GM15510 (cell line): ENCODE data around the gene TLE3.

Experiments used
- POLR2A ChIP-seq: IDR thresholded peaks from 3 replicates; pipeline ENCODE4 v1.6.1; 2011; ENCODE audit warnings: borderline replicate concordance; ENCODE audit not compliant: insufficient read length; ENCODE audit errors: extremely low read depth

Gene TLE3

DNA sequence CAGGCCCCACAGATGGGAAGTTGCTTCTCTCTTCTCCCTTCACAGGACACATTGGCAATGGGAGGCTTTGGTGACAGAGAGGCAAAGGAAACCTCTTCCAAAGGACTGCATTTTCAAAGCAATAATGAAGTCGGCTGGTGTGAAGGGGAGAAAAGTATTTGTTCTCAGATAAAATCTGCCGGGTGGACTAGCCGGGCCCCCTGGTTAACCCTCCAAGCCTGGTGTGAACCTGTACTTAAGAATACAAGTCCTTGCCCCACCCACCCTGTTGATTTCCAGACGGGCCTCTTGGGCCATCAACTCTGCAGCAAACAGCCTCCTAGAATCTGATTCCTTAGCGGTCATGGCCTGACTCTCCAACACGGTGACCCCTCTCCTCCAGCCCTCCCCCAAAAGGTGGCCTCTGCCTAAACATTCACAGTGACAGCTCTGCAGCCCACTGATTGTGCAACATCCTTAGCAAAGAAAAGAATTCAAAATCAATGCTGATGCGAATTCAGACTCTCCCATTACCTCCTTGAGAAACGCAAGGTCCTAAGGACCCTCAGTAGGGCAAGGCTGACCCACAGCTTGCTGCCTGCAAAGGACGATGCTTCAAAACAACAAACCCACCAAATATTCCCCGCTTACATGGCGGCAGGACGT, 9.9 kb downstream of the TLE3 start:
- no peak for TF ChIP-seq POLR2A

DNA sequence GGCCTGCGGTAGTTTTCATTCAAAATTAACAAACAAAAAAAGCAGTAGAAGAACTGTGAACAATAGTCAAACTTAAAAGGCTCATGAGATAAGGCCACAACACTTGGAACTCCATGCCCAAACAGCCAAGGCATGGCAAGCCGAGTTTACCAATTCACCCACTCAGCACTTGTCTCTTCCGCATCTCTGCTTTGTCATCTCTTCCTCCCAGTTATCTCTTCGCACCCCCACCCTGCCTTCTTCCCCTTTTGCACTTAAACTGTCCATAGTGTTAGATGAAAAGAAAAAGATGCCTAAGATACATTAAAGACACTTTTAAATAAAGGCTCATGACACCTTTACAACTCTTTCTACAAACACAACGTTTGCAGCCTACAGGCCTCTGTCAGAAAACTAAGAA, 11.1 kb downstream of the TLE3 start:
- TF ChIP-seq POLR2A = no peak

DNA sequence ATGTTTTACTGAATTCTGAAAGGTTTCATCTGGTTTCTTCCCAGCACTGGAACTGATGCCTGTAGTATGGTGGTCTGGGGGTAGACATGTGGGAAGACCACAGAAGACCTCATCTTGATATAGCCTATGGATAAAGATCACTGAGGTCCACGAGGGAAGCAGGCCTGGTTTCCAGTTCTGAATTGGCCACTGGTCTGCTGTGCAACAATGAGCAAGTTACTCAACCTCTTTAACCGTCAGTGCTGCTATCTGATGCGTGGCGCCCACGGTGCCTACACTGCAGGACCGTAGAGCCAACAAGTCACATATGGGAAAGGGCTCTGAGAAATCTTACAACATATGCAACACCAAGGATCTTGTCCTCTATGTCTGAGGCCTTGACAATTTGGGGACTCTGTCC, 13.3 kb downstream of the TLE3 start:
- TF ChIP-seq POLR2A = no peak

DNA sequence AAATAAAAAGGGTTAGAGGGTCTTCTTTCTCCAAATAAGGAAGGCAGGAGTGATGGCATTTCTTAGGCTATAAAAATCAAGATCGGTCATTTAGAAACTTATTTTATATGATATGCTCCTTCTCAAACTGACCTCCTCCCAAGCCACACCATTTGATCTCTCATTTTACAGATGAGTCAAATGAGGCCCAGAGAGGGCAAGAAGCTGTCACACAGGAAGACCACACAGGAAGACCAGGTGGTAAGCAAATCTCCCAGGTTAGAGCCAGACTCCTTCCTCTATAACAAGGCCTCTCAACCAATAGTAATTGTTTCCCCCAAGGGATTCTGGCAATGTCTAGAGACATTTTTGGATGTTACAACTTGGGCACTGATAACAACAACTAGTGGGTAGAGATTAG, 13.8 kb downstream of the TLE3 start:
- no peak for TF ChIP-seq POLR2A

DNA sequence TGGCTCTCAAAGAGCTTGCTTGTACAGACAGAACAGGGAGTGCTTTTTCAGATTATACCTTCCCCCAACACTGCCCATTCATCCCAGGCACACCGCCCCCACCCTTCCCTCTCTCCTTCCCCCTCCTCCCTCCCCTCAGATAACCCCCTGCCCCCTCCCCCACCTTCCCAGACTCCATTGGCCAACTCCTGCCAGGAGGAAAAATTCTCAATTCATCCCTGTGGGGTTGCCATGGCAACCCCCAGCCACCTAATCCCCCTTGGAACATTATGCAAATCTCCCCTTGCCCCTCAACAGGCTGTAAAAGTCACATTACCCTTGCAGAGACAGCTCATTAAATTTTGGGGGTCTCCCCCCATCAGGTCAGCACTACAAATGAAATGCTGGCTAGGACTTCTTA, 14.3 kb downstream of the TLE3 start:
- TF ChIP-seq POLR2A = no peak

DNA sequence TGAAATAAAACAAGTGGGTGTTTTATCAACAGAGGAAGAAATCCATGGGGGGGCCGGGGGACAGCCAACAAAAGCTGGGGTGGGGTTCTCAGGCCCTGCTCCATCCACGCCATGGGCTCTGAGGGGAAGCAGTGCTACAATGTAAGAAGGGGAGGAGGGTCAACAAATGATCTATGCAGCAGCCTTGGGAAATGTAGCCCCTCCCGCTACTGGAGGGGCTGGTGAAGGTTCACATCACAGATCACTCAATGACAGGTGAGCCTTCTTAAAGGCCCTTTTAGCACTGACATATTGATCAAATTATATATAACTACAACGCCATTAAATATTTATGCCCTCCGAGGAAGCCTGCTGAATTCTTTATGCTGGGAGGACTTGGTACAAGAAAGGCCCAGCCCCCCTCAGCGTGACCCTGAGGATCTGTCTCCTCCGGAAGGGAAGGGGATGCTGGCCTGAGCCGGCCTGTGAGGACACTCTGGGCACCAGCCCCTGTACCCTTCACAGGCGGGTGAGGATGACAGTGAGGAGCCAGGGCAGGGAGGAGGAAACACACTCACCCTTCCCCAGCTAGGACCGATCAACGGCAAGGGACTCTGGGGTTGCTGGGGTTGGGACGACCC, 15.3 kb downstream of the TLE3 start:
- TF ChIP-seq POLR2A = no peak

DNA sequence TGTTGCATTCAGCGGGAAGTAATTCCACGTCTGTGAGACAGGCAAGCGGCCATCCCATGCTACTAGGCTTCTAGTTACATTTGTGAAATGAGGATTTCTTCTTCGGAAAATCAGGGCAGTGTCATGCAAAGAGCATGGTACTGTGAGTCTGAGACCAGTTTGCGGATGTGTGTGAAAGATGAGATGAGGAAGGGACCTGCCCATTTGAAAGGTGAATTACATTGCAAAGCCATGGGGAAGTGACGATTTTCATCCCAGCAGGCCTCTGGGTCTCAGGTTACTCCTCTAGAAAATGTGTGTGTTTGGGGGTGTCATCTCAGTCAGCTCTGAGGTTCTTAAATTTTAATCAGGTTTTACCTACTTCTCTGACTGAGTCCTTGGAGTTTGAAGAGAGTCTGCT, 16.1 kb downstream of the TLE3 start:
- TF ChIP-seq POLR2A = no peak

DNA sequence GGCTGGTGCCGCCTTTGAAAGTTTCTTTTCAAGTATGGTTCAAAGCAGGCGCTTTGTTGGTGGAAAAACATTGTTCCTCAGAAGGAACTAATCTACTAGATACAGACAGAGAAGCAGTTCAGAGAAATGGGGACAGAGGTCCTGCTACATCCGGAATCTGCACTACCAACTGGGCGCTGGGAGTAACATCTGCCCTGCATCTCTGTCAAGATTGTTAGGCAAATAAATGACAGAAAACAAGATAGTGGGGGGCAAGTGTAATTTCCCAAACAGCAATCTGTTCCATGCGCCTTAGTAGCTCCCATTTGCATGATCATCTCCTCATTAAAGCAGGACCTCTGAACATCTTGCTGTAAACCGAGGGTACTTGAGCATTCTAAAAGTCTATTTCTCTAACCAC, 17.4 kb downstream of the TLE3 start:
- no peak for TF ChIP-seq POLR2A

DNA sequence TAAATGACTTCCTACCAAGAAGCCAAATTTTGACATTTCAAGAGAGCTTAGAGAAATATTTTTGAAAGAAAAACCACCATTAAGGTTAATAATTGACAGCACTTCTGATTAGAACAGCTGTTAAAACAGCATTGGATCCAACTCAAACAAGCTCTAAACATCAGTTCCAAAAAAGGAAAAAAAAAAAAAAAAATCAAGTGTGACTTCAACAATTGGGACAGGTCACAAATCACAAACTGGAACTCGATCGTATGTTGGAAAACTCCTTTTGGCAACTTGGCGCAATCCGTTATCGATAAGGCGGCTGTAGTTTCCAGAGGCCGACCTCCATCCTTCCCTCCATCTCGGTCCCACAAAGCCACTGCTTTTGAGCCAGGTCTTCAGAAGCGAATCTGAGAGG, 17.8 kb downstream of the TLE3 start:
- no peak for TF ChIP-seq POLR2A

DNA sequence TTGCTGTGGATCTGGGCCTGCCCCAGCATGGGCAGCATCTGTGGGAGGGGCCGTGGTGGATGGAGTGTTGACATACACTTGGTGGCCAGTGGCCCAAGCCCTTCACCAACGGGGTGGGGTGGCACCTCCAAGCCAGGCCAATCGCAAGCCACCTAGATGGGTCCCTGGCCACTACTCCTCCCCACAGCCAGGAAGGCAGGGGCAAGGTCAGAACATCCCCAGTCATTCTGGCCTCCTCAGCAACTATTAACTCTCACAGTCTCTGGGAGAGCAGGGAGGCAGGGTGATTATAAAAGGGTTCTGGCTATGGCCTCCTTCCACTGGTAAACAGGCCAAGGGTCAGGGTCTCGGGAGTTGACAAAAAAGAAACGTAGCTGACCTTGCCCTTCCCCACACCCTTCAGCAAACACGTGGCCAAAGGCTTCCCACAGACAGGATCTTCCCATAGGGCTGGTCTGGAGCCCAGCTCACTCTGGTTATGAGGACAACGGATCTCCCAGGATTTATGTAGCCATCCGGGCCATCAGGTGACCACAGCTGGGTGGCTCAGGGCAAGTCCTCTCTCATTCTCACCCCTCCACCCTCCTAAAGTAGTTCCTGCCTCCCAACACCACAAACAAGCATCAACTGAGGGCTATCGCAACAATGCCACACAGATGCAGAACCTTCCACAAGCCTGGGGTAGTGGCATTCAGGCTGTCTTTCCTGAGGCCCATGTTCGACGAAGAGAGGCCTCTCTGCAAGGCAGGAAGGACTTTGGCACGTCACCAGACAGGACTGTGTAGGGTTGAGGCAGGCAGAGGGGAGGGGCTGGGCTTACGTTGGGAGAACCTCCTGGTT, 18.9 kb downstream of the TLE3 start:
- no peak for TF ChIP-seq POLR2A

DNA sequence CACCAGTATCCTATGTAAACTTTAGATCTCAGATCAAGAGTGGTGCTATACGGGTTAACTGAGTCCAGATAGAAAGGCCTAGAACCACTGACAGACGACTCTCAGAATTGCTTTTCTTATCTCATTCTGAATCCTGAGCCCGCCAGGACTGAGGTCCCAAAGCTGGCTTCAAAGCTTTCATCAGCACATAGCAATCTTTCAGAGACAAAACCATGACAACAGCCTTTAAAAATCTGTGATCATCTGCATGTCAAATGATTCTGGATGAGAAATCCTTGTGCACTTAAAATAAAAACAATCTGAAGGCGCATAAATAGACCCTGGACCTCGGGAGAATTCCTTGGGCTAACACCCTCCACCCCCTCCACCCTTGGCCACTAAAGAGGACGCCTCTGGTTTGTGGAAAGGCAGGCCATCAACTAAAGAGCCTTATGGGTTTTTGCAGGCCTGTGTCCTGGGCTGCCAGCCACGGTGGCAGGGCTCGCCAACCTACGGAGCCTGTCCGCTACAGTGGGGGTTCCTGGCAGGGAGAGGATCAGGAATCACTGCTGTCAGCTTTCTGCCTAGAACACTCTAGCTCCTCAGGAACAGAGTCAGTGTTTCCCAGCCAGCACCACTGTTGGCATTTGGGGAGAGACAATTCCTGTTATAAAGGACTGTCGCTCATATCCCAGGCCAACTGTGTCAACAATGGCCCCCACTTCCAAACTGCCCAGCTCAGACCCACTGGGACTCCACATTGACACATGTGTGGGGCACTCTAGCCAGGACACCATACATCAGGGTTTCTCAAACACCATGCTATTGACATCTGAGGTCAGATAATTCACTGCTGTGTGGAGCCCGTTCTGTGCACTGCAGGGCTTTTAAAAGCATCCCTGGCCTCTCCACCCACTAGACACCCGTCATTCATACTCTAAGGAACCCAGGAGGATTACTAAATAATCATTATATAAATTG, 20.2 kb downstream of the TLE3 start:
- no peak for TF ChIP-seq POLR2A

DNA sequence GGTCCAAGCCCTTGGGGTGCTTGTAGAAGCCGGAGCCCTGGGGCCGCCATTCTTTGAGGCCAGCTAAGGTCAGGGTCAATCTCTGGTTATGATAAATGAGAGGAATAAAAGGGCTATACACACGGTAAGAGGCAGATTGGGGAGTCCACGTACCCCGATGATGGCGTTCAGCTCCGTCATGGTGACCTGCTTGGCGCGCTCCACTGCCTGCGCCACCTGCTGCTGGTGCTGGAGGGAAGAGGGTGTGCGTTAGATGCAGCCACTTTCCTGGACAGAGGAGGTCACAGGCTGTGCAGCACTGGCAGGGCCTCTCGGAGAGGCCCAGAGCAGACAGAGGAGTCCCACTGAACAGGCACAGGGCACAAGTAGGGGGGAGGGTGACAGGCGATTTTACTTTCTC, 23.3 kb downstream of the TLE3 start:
- TF ChIP-seq POLR2A = no peak

DNA sequence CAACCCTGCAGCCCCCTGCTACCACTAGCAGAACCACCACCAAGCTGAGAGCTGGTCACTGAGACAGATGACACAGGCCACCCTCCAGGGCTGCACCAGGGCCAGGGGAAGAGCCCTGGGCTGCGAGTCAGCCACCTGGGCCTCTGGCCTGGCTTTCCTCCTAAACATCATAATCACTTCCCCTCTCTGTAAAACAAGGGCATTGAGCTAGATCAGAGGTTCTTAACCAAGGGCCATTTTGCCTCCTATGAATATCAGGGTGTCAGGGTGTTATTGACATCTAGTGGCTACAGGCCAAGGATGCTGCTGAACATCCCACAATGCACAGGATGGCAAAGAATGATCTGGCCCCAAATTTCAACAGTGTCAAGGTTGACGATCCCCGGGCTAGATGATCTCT, 25.2 kb downstream of the TLE3 start:
- no peak for TF ChIP-seq POLR2A

DNA sequence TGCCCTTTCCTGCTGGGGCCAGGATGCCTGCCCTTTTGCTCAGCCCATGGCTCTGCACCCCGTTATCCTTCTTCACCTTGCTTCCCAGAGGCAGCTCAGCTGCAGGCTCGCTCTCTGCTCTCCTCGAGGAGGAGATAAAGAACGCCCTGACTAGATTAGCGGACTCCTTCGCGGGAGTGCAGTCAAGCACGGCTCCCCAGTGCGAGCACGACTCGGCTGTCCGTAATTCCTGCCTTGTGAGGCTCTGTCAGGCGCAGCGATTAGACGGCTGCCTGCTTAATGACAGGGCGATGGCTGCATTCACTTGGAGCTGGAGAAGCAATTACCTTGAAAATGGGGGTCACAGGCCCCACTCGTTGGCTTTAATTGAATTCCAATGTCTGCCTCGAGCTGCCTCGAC, 25.9 kb downstream of the TLE3 start:
- TF ChIP-seq POLR2A = no peak

DNA sequence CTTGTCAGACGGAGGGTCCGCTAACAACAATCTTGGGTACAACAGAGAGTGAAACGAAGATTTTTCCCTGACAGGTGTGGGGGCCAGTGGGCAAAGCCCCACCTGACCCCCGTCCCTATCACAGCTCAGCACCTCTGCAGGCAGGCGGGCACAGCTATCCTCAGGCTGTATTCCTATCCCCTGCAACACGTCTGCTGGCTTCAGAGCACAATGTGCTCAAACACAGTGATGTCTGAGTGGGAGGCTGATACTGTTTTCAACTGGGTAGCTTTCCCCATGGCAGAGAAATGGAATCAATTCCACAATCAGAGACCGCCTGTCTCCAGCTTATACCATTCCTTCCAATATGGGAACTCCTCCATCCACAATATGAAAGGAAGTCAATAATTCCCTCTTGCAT, 28.0 kb downstream of the TLE3 start:
- TF ChIP-seq POLR2A = no peak
